GM13977 (cell line): ENCODE measurements around the gene DLEU7.

ENCODE experiments used
- DNase-seq: peaks from one replicate; pipeline ENCODE4 v3.0.0; 2012; ENCODE audit warnings: low spot score
- CTCF ChIP-seq: IDR thresholded peaks from 2 replicates; pipeline ENCODE4 v1.5.1; 2012; ENCODE audit warnings: mild to moderate bottlenecking, control low read depth; ENCODE audit not compliant: insufficient read depth; ENCODE audit errors: extremely low read depth, missing control alignments
- in situ Hi-C: fragments of 300-500 bp; cut with MboI; formaldehyde crosslinking; loops from one replicate; pipeline ENCODE4 v1.12.0; 2022; ENCODE audit warnings: low sequenced_read_pairs, low pct_unique_long_range_greater_than_20kb, mixed read lengths, inconsistent platforms; ENCODE audit not compliant: unreplicated experiment

DLEU7 gene

GRCh38 chr13:50845211-50845610 lies 1.7 kb upstream of the DLEU7 start:
- in situ Hi-C loops: no loop called here

GRCh38 chr13:50844084-50844875 lies 788 bp upstream of the DLEU7 start:
- no peak for TF ChIP-seq CTCF
- DNase-seq: no peak
- in situ Hi-C loops: no loop called here

More at GRCh38 chr13:50845211-50845610, 1.7 kb upstream of the DLEU7 start:
- DNase-seq: no peak
- TF ChIP-seq CTCF: no peak

GRCh38 chr13:50842990-50843256 lies 569 bp downstream of the DLEU7 start:
- DNase-seq: no peak
- TF ChIP-seq CTCF: no peak
- in situ Hi-C loops: no loop called here

- no peak for DNase-seq
- no peak for TF ChIP-seq CTCF
- in situ Hi-C loops: no loop called here
Observed at GRCh38 chr13:50842251-50842989, 1.1 kb downstream of the DLEU7 start.

GRCh38 chr13:50841786-50842185 lies 1.7 kb downstream of the DLEU7 start:
- no peak for TF ChIP-seq CTCF
- DNase-seq: no peak
- in situ Hi-C loops: no loop called here

- in situ Hi-C loops: no loop called here
- DNase-seq: no peak
- no peak for TF ChIP-seq CTCF
Observed at GRCh38 chr13:50840284-50840683, 3.2 kb downstream of the DLEU7 start.
